Measurements from ENCODE around the gene TRIM32. TPM values are rescaled to one million over a fixed set of nuclear protein-coding genes. Genes with fewer than 3 reads are reported as not detected.

Gene TRIM32
- total and polyA plus RNA-seq, 8 donors = 2.4 to 18.2 (median 8.1) TPM

- FAIRE-seq = peak; percentile 95
- Histone ChIP-seq H3K27me3 (no peaks in the 10 kb centered on the region), H3K9me3 (no peaks in the 10 kb centered on the region), H3K36me3 (no peaks in the 10 kb centered on the region), H3K27ac (no peak overlapping the region), H3K4me1 (no peaks in the 10 kb centered on the region), H3K4me3 (no peak overlapping the region)
- DNase-seq = peak in 2 of 6 donors; percentile 24 to 45
- intact Hi-C loops (cut with DNase I) = no loop called here
- WGBS, 2 donors = 56 to 65% methylated on average over 7 of the region's 7 CpGs
- ATAC-seq = peak; percentile 92 to 99 (median 96)
- peak; percentile 41 to 73 (median 54) for TF ChIP-seq CTCF (IDR thresholded peaks at IDR 0.05)
These were observed 25.8 kb upstream of the TRIM32 start for GRCh38 chr9:116661037-116661954.

GRCh38 chr9:116662646-116663310 is 24.3 kb upstream of the TRIM32 start:
- TF ChIP-seq CTCF (IDR thresholded peaks at IDR 0.05) = no peak
- 74 to 77% methylated on average over 6 of the region's 6 CpGs for WGBS, 2 donors
- FAIRE-seq (no peak), ATAC-seq (peak in 1 of 4 donors; percentile 27), DNase-seq (no peak)
- Histone ChIP-seq H3K4me1 (no peaks in the 10 kb centered on the region), H3K4me3 (no peak overlapping the region), H3K27me3 (no peaks in the 10 kb centered on the region), H3K36me3 (no peaks in the 10 kb centered on the region), H3K9me3 (no peaks in the 10 kb centered on the region), H3K27ac (no peak overlapping the region)
- intact Hi-C loops (cut with DNase I) = no loop called here

GRCh38 chr9:116663581-116663980 is 23.5 kb upstream of the TRIM32 start:
- Histone ChIP-seq H3K27ac (no peak overlapping the region), H3K4me1 (no peaks in the 10 kb centered on the region), H3K27me3 (no peaks in the 10 kb centered on the region), H3K36me3 (no peaks in the 10 kb centered on the region), H3K4me3 (no peak overlapping the region), H3K9me3 (no peaks in the 10 kb centered on the region)
- 97% methylated on average over 1 of the region's 1 CpG for WGBS, 2 donors
- no peak for TF ChIP-seq CTCF (IDR thresholded peaks at IDR 0.05)
- FAIRE-seq = no peak
- ATAC-seq = no peak
- DNase-seq = no peak
- intact Hi-C loops (cut with DNase I) = no loop called here

GRCh38 chr9:116668970-116669695 is 18.0 kb upstream of the TRIM32 start:
- no peak for ATAC-seq
- no peaks in the 10 kb centered on the region for H3K36me3 ChIP-seq
- no peaks in the 10 kb centered on the region for H3K4me1 ChIP-seq
- no peaks in the 10 kb centered on the region for H3K9me3 ChIP-seq
- intact Hi-C loops (cut with DNase I) = no loop called here
- TF ChIP-seq CTCF (IDR thresholded peaks at IDR 0.05) = no peak
- no peak overlapping the region for H3K27ac ChIP-seq
- no peak overlapping the region for H3K4me3 ChIP-seq
- 94 to 96% methylated on average over 4 of the region's 4 CpGs for WGBS, 2 donors
- no peak for FAIRE-seq
- no peaks in the 10 kb centered on the region for H3K27me3 ChIP-seq
- no peak for DNase-seq
